Measurements from ENCODE around the gene AP2A2. TPM values are rescaled to one million over a fixed set of nuclear protein-coding genes. Genes with fewer than 3 reads are reported as not detected.

AP2A2 gene
- total RNA-seq, 1 donor from 2014 or later, result 89.1 TPM

- no peak overlapping the region for H3K27ac Mint-ChIP-seq
- H3K4me1 Mint-ChIP-seq, result no peaks in the 10 kb centered on the region
- no peaks in the 10 kb centered on the region for H3K36me3 Mint-ChIP-seq
- no peaks in the 10 kb centered on the region for H3K27me3 Mint-ChIP-seq (ENCODE audit: low read depth)
- no peak for DNase-seq (ENCODE audit: low spot score in 2 of 2, unreplicated experiment in 2 of 2)
- no peak for TF ChIP-seq CTCF (IDR thresholded peaks at IDR 0.05; ENCODE audit: unreplicated experiment)
- H3K9me3 Mint-ChIP-seq, result no peaks in the 10 kb centered on the region
- H3K4me3 Mint-ChIP-seq, result no peak overlapping the region
Measured at GRCh38 chr11:1031121-1031899, 105.6 kb downstream of the AP2A2 start.

- no peaks in the 10 kb centered on the region for H3K36me3 Mint-ChIP-seq
- TF ChIP-seq CTCF (IDR thresholded peaks at IDR 0.05; ENCODE audit: unreplicated experiment), result no peak
- H3K4me3 Mint-ChIP-seq, result no peak overlapping the region
- no peak for DNase-seq (ENCODE audit: low spot score in 2 of 2, unreplicated experiment in 2 of 2)
- no peak overlapping the region for H3K27ac Mint-ChIP-seq
- H3K27me3 Mint-ChIP-seq (ENCODE audit: low read depth), result no peaks in the 10 kb centered on the region
- no peaks in the 10 kb centered on the region for H3K9me3 Mint-ChIP-seq
- H3K4me1 Mint-ChIP-seq, result no peaks in the 10 kb centered on the region
Measured at GRCh38 chr11:1032310-1032891, 106.7 kb downstream of the AP2A2 start.

GRCh38 chr11:1033016-1033798 lies 107.5 kb downstream of the AP2A2 start:
- no peaks in the 10 kb centered on the region for H3K27me3 Mint-ChIP-seq (ENCODE audit: low read depth)
- no peaks in the 10 kb centered on the region for H3K9me3 Mint-ChIP-seq
- no peak overlapping the region for H3K27ac Mint-ChIP-seq
- DNase-seq (ENCODE audit: low spot score in 2 of 2, unreplicated experiment in 2 of 2), result no peak
- no peaks in the 10 kb centered on the region for H3K4me1 Mint-ChIP-seq
- no peak overlapping the region for H3K4me3 Mint-ChIP-seq
- no peak for TF ChIP-seq CTCF (IDR thresholded peaks at IDR 0.05; ENCODE audit: unreplicated experiment)
- H3K36me3 Mint-ChIP-seq, result no peaks in the 10 kb centered on the region

GRCh38 chr11:1034001-1034400 lies 108.3 kb downstream of the AP2A2 start:
- TF ChIP-seq CTCF (IDR thresholded peaks at IDR 0.05; ENCODE audit: unreplicated experiment), result no peak
- H3K27ac Mint-ChIP-seq, result no peak overlapping the region
- no peak for DNase-seq (ENCODE audit: low spot score in 2 of 2, unreplicated experiment in 2 of 2)
- no peaks in the 10 kb centered on the region for H3K36me3 Mint-ChIP-seq
- H3K4me1 Mint-ChIP-seq, result no peaks in the 10 kb centered on the region
- H3K4me3 Mint-ChIP-seq, result no peak overlapping the region
- no peaks in the 10 kb centered on the region for H3K27me3 Mint-ChIP-seq (ENCODE audit: low read depth)
- H3K9me3 Mint-ChIP-seq, result no peaks in the 10 kb centered on the region

GRCh38 chr11:1034456-1035295 lies 109.0 kb downstream of the AP2A2 start:
- DNase-seq (ENCODE audit: low spot score in 2 of 2, unreplicated experiment in 2 of 2), result no peak
- Mint-ChIP-seq H3K27me3 (ENCODE audit: low read depth) (no peaks in the 10 kb centered on the region), H3K4me1 (no peaks in the 10 kb centered on the region), H3K27ac (no peak overlapping the region), H3K9me3 (no peaks in the 10 kb centered on the region), H3K4me3 (no peak overlapping the region), H3K36me3 (no peaks in the 10 kb centered on the region)
- TF ChIP-seq CTCF (IDR thresholded peaks at IDR 0.05; ENCODE audit: unreplicated experiment), result no peak
